NOMO-1 (cell line): ENCODE measurements around the gene SMIM17.
A peak's percentile ranks its signal among the peaks of the same experiment; 100 is the strongest.

Experiments
- DNase-seq, 2 experiments: peaks; one replicate each; lab custom pipeline; 2025; ENCODE audit not compliant: unreplicated experiment in 2 of 2; lab: John Stamatoyannopoulos, UW

Gene SMIM17

DNA sequence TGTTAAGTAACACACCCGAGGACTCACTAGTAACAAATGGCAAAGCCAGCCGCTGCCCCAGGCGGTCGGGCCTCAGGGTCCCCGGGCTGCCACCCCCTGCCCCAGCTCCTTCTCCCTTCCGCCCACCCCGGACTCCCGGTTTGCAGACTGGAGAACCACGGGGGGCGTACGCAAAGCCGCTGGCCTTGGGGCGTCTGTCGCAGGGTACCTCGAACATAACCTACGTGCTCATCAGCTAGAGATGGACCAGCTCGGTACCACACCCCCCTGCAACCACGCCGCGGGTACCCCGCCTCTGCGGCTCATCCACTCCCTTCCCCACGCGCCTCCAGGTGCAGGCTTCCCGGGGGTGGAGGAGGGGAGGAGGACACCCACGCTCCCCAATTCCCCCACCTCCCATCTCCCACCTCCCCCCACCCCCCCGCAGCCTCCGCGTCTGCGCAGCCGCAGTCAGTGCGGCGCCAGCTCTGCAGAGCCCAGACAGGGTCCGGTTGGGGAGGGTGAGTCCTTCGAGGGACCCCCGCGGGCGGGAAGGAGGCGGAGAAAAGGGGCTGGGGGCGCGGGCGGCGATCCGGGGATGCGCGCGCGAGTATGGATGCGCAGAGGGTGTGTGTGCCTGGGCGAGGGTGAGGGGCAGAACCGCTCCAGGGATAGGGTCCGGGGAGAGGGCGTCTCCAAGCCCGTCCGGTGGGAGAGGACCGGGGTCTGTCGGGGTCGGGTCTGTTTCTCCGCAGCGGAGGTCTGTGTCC is at the start of gene SMIM17:
Gene SMIM17 (plus strand): TSS at position 449 of the 749 bp plus-strand sequence. CDS start 2,509 bp downstream, outside the sequence.
- no peak for DNase-seq

GRCh38 chr19:56594446-56594782 is 48.5 kb upstream of the SMIM17 start:
- DNase-seq: no peak

GRCh38 chr19:56594783-56595547 is 48.0 kb upstream of the SMIM17 start, which contains the start of gene ZNF71:
ZNF71 (plus strand) TSS chr19:56595302; CDS start chr19:56601559, 6,257 bp downstream.
- DNase-seq: peak; percentile 64 to 66

- DNase-seq: no peak
These were observed 47.4 kb upstream of the SMIM17 start for GRCh38 chr19:56595548-56595899.

DNA sequence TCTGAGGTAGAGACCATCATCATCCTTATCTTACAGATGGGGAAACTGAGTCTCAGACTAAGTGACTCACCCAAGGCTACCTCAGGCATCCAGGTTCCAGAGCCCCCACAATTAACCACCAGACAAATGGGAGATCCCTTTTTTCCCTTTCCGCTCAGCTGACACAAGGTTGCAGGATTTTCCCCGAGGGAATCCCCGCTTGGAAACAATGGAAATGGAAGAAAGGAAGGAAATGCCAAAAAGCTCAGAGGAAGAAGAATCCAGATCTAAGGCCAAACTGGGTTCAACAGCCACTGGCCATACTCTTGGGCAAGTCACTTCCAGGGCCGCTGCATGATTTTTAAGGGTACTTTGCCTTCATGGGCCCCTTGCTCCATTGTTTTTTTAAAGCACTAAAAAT is 46.3 kb upstream of the SMIM17 start:
- DNase-seq: no peak

DNA sequence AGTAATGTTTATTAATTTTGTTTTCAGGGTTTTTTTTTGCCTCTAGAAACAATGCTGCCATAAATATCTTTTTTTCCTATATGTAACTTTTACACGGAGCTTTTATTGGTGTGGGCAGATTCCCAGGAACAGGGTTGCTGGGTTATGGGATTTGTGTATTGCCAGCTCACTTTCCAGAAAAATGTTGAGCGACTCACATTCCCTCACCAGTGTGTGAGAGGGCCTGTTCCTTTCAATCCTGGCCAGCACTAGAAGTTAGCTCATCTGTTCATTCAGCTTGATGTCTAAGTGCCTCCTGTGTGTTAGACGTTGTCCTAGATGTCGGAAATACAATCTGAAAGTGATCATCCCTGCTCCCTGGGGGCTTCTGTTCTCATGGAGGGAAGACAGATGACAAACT is 45.3 kb upstream of the SMIM17 start:
- DNase-seq: no peak

GRCh38 chr19:56601375-56601774 is 41.6 kb upstream of the SMIM17 start:
- no peak for DNase-seq

DNA sequence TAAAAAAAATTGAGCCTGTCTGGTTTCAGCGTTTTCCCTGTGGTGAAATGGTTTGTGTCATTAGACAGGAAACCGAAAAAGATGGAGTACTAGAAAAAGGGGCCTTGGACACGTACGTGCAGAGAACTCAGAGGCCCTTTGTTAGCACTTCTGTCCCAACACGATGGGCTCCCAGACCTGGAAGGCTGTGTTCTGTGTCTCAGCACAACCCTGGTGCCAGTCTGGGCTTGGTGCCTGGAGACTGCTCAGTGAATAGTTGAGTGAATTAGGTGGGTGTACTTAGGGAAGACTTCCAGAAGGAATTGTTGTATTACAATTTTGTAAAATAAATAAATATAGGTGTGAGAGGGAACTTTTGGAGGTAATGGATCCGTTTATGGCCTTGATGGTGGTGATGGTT is 39.1 kb upstream of the SMIM17 start:
- DNase-seq: no peak

DNA sequence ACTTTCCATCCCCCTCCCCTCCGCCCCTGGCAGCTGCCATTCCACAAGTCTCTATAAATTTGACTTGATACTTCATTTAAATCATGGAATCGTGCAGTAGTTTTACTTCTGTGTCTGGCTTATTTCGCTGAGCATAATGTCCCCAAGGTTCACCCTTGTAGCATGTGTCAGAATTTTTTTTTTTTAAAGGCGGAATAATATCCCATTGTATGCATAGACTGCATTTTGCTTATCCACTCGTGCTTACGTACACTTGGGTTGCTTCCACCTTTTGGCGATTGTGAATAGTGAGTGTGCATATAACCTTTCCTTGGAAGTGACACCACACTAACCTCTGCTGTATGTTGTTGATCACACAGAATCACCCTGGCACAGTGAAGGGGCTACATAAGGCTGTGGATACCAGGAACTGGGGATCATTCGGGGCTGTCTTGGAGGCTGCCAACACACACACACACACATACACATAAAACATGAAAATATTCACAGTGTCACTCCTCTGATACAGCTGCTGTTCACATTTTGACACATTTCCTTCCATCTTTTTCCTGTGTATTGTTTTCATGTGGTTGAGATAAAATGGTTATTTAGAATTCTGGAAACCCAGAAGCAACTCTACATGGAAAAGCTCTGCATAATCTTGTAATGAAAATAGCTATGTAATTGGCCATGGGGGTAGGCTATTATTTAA is 34.5 kb upstream of the SMIM17 start:
- no peak for DNase-seq

GRCh38 chr19:56611288-56611687 is 31.7 kb upstream of the SMIM17 start:
- DNase-seq: no peak

DNA sequence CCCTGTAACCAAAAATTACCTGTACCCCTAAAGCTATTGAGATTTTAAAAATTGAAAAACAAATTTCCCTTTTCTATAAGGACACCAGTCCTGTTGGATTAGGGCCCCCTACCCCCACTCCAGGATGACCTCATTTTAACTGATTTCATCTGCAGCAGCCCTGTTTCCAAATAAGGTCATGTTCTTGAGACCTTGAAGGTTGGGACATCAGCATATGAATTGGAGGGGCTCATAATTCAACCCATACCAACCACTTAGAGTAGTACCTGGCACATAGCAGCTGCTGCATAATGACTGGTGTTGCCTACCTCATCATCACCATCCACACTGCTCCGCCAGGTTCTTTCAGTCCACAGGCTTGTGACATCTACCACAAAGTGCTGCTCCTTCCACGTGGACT is 30.2 kb upstream of the SMIM17 start:
- DNase-seq: no peak

- no peak for DNase-seq
These were observed 29.3 kb upstream of the SMIM17 start for GRCh38 chr19:56613639-56614038.

DNA sequence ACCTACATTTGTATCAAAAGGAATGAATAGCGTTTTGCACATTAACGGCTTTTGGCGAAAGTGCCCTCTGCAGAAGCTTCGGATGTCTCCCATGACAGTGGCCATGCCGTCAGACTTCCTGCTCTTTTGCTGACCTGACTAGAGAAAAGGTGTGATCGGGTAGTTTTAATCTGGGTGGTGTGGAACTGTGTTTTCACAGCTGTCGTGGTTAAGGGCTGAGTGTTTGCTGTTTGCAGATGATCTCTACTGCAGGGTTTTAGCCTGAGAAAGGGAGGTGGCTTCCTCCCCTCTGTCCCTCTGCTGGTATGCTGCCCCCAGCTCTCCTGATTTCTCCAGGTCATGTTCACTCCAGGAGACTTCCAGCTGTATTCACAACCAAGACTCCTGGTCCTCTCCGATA is 25.4 kb upstream of the SMIM17 start:
- DNase-seq: no peak

GRCh38 chr19:56619121-56619520 is 23.8 kb upstream of the SMIM17 start:
- no peak for DNase-seq

GRCh38 chr19:56622374-56622773 is 20.6 kb upstream of the SMIM17 start:
- no peak for DNase-seq

- DNase-seq: no peak
These were observed 20.0 kb upstream of the SMIM17 start for GRCh38 chr19:56623006-56623405.

- no peak for DNase-seq
These were observed 17.3 kb upstream of the SMIM17 start for GRCh38 chr19:56625708-56626107.

GRCh38 chr19:56633021-56633420 is 9.9 kb upstream of the SMIM17 start:
- DNase-seq: no peak

- peak; percentile 47 to 51 for DNase-seq
These were observed 4.9 kb upstream of the SMIM17 start for GRCh38 chr19:56637976-56638555.

- no peak for DNase-seq
These were observed 3.7 kb upstream of the SMIM17 start for GRCh38 chr19:56639217-56639616.

GRCh38 chr19:56643460-56643955 is 549 bp downstream of the SMIM17 start:
- DNase-seq: no peak
